Non-pigmented ciliary epithelial cell (primary cell): ENCODE data around the gene ZNF19.

Experiments
- DNase-seq: peaks from one replicate; pipeline ENCODE4 v3.0.0-alpha.2; 2010; ENCODE audit warnings: low read depth

ZNF19 gene

GRCh38 chr16:71490361-71490760, 1.2 kb upstream of the ZNF19 start:
- no peak for DNase-seq

GRCh38 chr16:71484006-71484893, 4.9 kb downstream of the ZNF19 start:
- DNase-seq, result peak; percentile 79

- no peak for DNase-seq
Measured at GRCh38 chr16:71482569-71482968, 6.6 kb downstream of the ZNF19 start.

GRCh38 chr16:71480956-71481355, 8.2 kb downstream of the ZNF19 start:
- DNase-seq, result no peak

GRCh38 chr16:71479420-71479819, 9.7 kb downstream of the ZNF19 start:
- no peak for DNase-seq

GRCh38 chr16:71476457-71477124, 12.5 kb downstream of the ZNF19 start:
- no peak for DNase-seq

- DNase-seq, result peak; percentile 86
Measured at GRCh38 chr16:71474864-71475263, 14.3 kb downstream of the ZNF19 start.

GRCh38 chr16:71473891-71474290, 15.2 kb downstream of the ZNF19 start:
- no peak for DNase-seq

GRCh38 chr16:71472931-71473330, 16.2 kb downstream of the ZNF19 start:
- no peak for DNase-seq

GRCh38 chr16:71472051-71472450, 17.1 kb downstream of the ZNF19 start:
- no peak for DNase-seq

- no peak for DNase-seq
Measured at GRCh38 chr16:71467810-71468209, 21.3 kb downstream of the ZNF19 start.

GRCh38 chr16:71464231-71464630, 24.9 kb downstream of the ZNF19 start:
- no peak for DNase-seq

- DNase-seq, result no peak
Measured at GRCh38 chr16:71461686-71462648, 27.2 kb downstream of the ZNF19 start, which contains the start of gene ZNF23. TSS of gene ZNF23 (minus strand) at chr16:71462247. CDS start at chr16:71456796, 5,451 bp downstream.

GRCh38 chr16:71460941-71461340, 28.2 kb downstream of the ZNF19 start:
- DNase-seq, result no peak

- peak; percentile 55 for DNase-seq
Measured at GRCh38 chr16:71460236-71460635, 28.9 kb downstream of the ZNF19 start.

GRCh38 chr16:71459510-71459909, 29.6 kb downstream of the ZNF19 start:
- no peak for DNase-seq

- DNase-seq, result no peak
Measured at GRCh38 chr16:71456801-71457200, 32.3 kb downstream of the ZNF19 start.

GRCh38 chr16:71453036-71453435, 36.1 kb downstream of the ZNF19 start:
- DNase-seq, result no peak

- DNase-seq, result no peak
Measured at GRCh38 chr16:71449020-71449419, 40.1 kb downstream of the ZNF19 start.

GRCh38 chr16:71448274-71448866, 40.8 kb downstream of the ZNF19 start:
- no peak for DNase-seq

GRCh38 chr16:71443714-71444113, 45.4 kb downstream of the ZNF19 start:
- no peak for DNase-seq

GRCh38 chr16:71442051-71442440, 47.1 kb downstream of the ZNF19 start, which contains the start of gene TLE7:
TSS of gene TLE7 (minus strand) at chr16:71442054. CDS start at chr16:71433324, 8,730 bp downstream.
- no peak for DNase-seq
